Chondrocyte (in vitro differentiated cells): ENCODE measurements around the gene NEDD4L. TPM values are rescaled to one million over a fixed set of nuclear protein-coding genes. Genes with fewer than 3 reads are reported as not detected.

Experiments used
- DNase-seq: peaks from one replicate; pipeline ENCODE4 v3.0.0; 2021; ENCODE audit warnings: mixed read lengths, low spot score
- H3K27ac Mint-ChIP-seq: one replicate; pipeline ENCODE4 v1.8.0; 2021; ENCODE audit warnings: mild to moderate bottlenecking, moderate library complexity, mixed read lengths; ENCODE audit not compliant: unreplicated experiment
- H3K27me3 Mint-ChIP-seq: 2 replicates; pipeline ENCODE4 v1.8.0; 2021; ENCODE audit warnings: low read depth, mixed read lengths
- H3K36me3 Mint-ChIP-seq: 2 replicates; pipeline ENCODE4 v1.8.0; 2021; ENCODE audit warnings: low read depth, mixed read lengths
- H3K4me1 Mint-ChIP-seq: 2 replicates; pipeline ENCODE4 v1.8.0; 2021; ENCODE audit warnings: low read depth, mild to moderate bottlenecking, mixed read lengths
- H3K4me3 Mint-ChIP-seq: one replicate; pipeline ENCODE4 v1.8.0; 2021; ENCODE audit warnings: mild to moderate bottlenecking, moderate library complexity, mixed read lengths; ENCODE audit not compliant: unreplicated experiment
- H3K9me3 Mint-ChIP-seq: 2 replicates; pipeline ENCODE4 v1.8.0; 2021; ENCODE audit warnings: low read depth, mixed read lengths
- total RNA-seq: library from RNA; stranded (reverse); gene quantifications from 3 replicates; pipeline ENCODE4 v1.2.1, GENCODE V29; 2021
- TF ChIP-seq, protein P1 (sequence below): fragments of 200-600 bp; sonication (generic); IDR thresholded peaks from 2 replicates; pipeline ENCODE4 v1.5.0; 2021; ENCODE audit warnings: antibody characterized with exemption, mild to moderate bottlenecking, moderate library complexity

The NEDD4L gene
- total RNA-seq, 1 donor from 2014 or later, result 25.8 TPM

DNA sequence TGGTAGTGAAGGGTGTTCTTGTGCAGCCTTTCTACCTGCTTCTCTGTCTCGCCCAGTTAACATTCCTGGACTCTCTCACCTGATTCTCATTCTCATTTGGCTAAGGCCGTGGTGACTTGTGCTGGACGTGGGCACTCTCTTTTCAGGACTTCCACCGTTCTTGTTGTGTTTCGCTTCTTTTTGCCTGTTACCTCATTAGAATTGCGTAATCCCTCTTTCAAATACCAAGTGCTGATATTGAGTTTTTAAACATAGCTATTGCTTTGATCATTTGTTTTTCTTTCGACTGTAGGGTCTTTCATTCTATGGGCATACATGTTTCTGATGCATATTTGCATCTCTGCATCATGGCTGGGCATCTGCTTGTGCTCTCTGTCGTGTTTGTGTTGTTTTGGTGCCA is 297.9 kb downstream of the NEDD4L start:
- Mint-ChIP-seq H3K27ac (no peak overlapping the region), H3K4me3 (no peak overlapping the region), H3K27me3 (no peaks in the 10 kb centered on the region), H3K4me1 (peaks cover 16% of the 10 kb centered on the region), H3K36me3 (peaks cover 6% of the 10 kb centered on the region), H3K9me3 (no peaks in the 10 kb centered on the region)
- TF ChIP-seq, protein P1, sequence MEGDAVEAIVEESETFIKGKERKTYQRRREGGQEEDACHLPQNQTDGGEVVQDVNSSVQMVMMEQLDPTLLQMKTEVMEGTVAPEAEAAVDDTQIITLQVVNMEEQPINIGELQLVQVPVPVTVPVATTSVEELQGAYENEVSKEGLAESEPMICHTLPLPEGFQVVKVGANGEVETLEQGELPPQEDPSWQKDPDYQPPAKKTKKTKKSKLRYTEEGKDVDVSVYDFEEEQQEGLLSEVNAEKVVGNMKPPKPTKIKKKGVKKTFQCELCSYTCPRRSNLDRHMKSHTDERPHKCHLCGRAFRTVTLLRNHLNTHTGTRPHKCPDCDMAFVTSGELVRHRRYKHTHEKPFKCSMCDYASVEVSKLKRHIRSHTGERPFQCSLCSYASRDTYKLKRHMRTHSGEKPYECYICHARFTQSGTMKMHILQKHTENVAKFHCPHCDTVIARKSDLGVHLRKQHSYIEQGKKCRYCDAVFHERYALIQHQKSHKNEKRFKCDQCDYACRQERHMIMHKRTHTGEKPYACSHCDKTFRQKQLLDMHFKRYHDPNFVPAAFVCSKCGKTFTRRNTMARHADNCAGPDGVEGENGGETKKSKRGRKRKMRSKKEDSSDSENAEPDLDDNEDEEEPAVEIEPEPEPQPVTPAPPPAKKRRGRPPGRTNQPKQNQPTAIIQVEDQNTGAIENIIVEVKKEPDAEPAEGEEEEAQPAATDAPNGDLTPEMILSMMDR, result no peak
- no peak for DNase-seq

DNA sequence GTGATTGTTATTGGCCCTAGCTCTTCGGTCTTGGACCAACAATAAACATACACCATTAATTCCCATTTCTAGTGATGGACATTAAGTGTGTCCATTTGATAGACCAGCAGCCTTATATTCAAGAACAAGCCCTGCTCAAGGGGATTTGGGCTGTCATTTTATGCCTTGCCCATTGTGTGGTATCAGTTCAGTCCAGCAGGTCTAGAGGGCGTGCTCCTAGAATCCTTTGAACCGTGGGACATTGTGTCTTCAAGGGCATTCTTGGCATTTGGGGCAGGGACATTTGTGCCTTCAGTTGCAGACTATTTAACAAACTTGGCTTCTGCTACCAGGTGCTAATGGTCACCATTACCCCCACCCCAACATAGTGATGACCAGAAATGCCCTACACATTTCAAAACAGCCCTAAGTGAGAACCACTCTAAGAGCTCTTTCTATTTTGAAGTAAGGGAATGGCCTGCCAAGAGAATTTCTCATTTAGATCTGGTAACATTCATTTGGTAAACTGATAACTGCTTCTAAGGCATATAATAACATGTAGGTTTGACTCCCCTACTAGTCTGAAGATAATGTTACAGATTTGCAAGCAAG is 300.1 kb downstream of the NEDD4L start:
- Mint-ChIP-seq H3K4me3 (no peak overlapping the region), H3K4me1 (peaks cover 4% of the 10 kb centered on the region), H3K27me3 (no peaks in the 10 kb centered on the region), H3K27ac (no peak overlapping the region), H3K36me3 (peaks cover 7% of the 10 kb centered on the region), H3K9me3 (no peaks in the 10 kb centered on the region)
- DNase-seq, result no peak
- TF ChIP-seq, protein P1, result no peak

DNA sequence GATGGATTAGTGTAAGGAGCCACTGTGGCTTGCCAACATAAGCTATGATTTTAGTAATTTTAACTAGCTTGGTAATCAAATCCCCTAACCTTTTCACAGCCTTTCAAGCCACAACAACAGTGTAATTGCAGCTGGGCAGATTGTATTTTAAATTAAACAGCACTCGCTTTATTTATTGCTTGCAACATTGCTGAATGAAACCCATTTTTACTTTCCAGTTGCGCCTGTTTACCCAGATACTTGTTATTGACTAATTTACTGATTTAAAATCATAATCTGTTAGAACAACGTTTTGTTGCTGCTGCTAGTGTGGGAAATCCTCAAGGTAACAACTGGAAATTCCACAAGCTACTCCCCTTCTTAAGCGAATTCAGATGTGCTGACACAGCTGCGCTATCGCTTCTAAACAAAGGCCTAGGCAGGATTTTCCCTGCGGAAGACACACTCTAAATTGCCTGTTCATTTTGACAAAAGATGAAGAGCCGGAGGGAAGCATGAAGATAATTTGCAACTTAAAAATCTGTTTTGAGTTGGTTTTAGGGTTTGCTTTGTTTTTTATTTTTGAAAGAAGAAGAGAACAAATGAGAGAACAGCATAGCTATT is 300.9 kb downstream of the NEDD4L start:
- no peak for DNase-seq
- Mint-ChIP-seq H3K27me3 (no peaks in the 10 kb centered on the region), H3K27ac (no peak overlapping the region), H3K36me3 (peaks cover 8% of the 10 kb centered on the region), H3K9me3 (no peaks in the 10 kb centered on the region), H3K4me1 (no peaks in the 10 kb centered on the region), H3K4me3 (no peak overlapping the region)
- TF ChIP-seq, protein P1, result no peak

DNA sequence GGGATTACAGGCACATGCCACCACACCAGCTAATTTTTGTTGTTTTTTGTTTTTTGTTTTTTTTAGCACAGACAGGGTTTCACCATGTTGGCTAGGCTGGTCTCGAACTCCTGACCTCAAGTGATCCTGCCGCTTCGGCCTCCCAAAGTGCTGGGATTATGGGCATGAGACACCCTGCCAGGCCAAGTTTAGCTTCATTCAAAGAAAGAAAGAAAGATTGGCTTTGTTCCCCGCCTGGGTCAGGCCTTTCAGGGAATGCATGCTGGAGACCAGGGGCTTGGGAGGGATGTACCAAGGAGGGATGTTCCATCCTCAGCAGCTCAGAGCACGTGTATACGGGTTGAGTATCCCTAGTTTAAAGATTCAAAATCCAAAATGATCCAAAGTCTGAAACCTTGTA is 301.8 kb downstream of the NEDD4L start:
- TF ChIP-seq, protein P1, result no peak
- Mint-ChIP-seq H3K4me1 (no peaks in the 10 kb centered on the region), H3K9me3 (no peaks in the 10 kb centered on the region), H3K36me3 (peaks cover 9% of the 10 kb centered on the region), H3K27me3 (no peaks in the 10 kb centered on the region), H3K27ac (no peak overlapping the region), H3K4me3 (no peak overlapping the region)
- DNase-seq, result no peak

DNA sequence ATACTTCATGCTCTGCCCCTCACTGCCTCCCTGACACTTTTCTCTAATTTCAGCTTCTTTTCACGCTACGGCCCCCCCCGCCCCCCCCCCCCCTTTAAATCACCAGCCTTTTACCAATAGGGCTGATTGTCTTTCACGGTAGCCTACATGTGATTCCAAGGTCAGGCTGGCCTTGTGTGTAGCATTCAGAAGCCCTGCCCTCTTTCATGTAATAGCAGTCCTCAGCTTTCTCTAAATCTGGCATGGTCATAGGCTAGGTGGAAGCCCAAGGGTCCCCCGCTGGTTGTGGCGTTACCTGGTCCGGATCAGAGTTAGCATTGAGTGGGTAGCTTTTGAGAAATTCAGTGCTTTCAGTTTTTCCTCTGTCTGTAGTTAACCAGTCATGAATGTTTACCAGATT is 303.1 kb downstream of the NEDD4L start:
- Mint-ChIP-seq H3K27ac (no peak overlapping the region), H3K4me1 (no peaks in the 10 kb centered on the region), H3K4me3 (no peak overlapping the region), H3K36me3 (peaks cover 9% of the 10 kb centered on the region), H3K27me3 (no peaks in the 10 kb centered on the region), H3K9me3 (no peaks in the 10 kb centered on the region)
- no peak for DNase-seq
- TF ChIP-seq, protein P1, result no peak
